ENCODE results near the gene OAF.

GRCh38 chr11:120261321-120261720 is 50.5 kb downstream of the OAF start:
- TF ChIP-seq CTCF (IDR thresholded peaks at IDR 0.05; ENCODE audit: low read depth, low read length, missing input control) (no peak), MAX (IDR thresholded peaks at IDR 0.05) (no peak), TAF1 (conservative IDR thresholded peaks at IDR 0.05) (no peak), REST (IDR thresholded peaks at IDR 0.05) (no peak), HNF4G (IDR thresholded peaks at IDR 0.05) (no peak)
